CD14-positive monocyte (primary cell): ENCODE measurements around the gene UVSSA. TPM values are rescaled to one million over a fixed set of nuclear protein-coding genes. Genes with fewer than 3 reads are reported as not detected.

Source experiments
- DNase-seq, 3 donors: peaks; one replicate each; pipeline ENCODE4 v3.0.0-alpha.2; 2011 to 2022
- H2AFZ ChIP-seq: 2 replicates; pipeline ENCODE4 v1.6.0; 2012; ENCODE audit warnings: mild to moderate bottlenecking, low read depth, low read length, inconsistent platforms; ENCODE audit not compliant: insufficient read depth, poor library complexity, severe bottlenecking
- H3K27ac ChIP-seq, 2 donors: 1 replicate in 1 of 2; 2 replicates in 1 of 2; pipeline ENCODE4 v1.5.1; 2012 to 2013; ENCODE audit warnings: low read length in 2 of 2, control low read depth in 1 of 2, inconsistent platforms in 1 of 2, low read depth in 1 of 2, mild to moderate bottlenecking in 1 of 2
- H3K27me3 ChIP-seq, 2 donors: one replicate each; pipeline versions ENCODE4 v1.6.0 to v1.6.1; 2011 to 2013; ENCODE audit warnings: low read length in 2 of 2; ENCODE audit not compliant: control insufficient read depth in 2 of 2, insufficient read depth in 2 of 2
- H3K36me3 ChIP-seq, 2 donors: replicated peaks in 1 of 2; 1 replicate in 1 of 2; 2 replicates in 1 of 2; pipeline versions ENCODE4 v1.5.1 to v1.6.1; 2012 to 2013; ENCODE audit warnings: low read length in 2 of 2, control low read depth in 1 of 2, inconsistent platforms in 1 of 2, mild to moderate bottlenecking in 1 of 2; ENCODE audit not compliant: insufficient read depth in 2 of 2, control insufficient read depth in 1 of 2
- H3K4me1 ChIP-seq, 2 donors: 1 replicate in 1 of 2; 2 replicates in 1 of 2; pipeline versions ENCODE4 v1.5.1 to v1.6.1; 2012 to 2013; ENCODE audit warnings: low read length in 2 of 2, control low read depth in 1 of 2, inconsistent platforms in 1 of 2, mild to moderate bottlenecking in 1 of 2, moderate library complexity in 1 of 2; ENCODE audit not compliant: insufficient read depth in 2 of 2, control insufficient read depth in 1 of 2
- H3K4me2 ChIP-seq: replicated peaks from 2 replicates; pipeline ENCODE3; 2012; ENCODE audit warnings: low read length, moderate library complexity, mild to moderate bottlenecking; ENCODE audit not compliant: poor library complexity, severe bottlenecking; ENCODE audit errors: extremely low read depth
- H3K4me3 ChIP-seq, 3 experiments: fragments of 200-600 bp in 1 of 3; sonication (generic) in 1 of 3; replicated peaks in 1 of 3; 1 replicate in 2 of 3; 2 replicates in 1 of 3; pipeline ENCODE4 v1.5.1; 2011 to 2013; ENCODE audit warnings: low read length in 3 of 3, mild to moderate bottlenecking in 3 of 3, control low read depth in 2 of 3, low read depth in 2 of 3, inconsistent platforms in 1 of 3, moderate library complexity in 1 of 3
- H3K79me2 ChIP-seq: 2 replicates; pipeline ENCODE4 v1.6.0; 2012; ENCODE audit warnings: mild to moderate bottlenecking, control low read depth, inconsistent platforms, low read length, moderate library complexity; ENCODE audit not compliant: insufficient read depth
- H3K9ac ChIP-seq: 2 replicates; pipeline ENCODE4 v1.6.0; 2017; ENCODE audit warnings: low read length, mild to moderate bottlenecking; ENCODE audit not compliant: insufficient read depth, poor library complexity, severe bottlenecking
- H3K9me3 ChIP-seq, 2 donors: replicated peaks in 1 of 2; 1 replicate in 1 of 2; 2 replicates in 1 of 2; pipeline versions ENCODE4 v1.5.1 to v1.6.1; 2012 to 2013; ENCODE audit warnings: low read length in 2 of 2, control low read depth in 1 of 2; ENCODE audit not compliant: control insufficient read depth in 1 of 2, insufficient read depth in 1 of 2
- H4K20me1 ChIP-seq: 2 replicates; pipeline ENCODE4 v1.6.0; 2012; ENCODE audit warnings: mild to moderate bottlenecking, low read length, control low read depth, moderate library complexity; ENCODE audit not compliant: insufficient read depth
- H3K27ac Mint-ChIP-seq, 7 donors: one replicate each; pipeline ENCODE4 v1.8.0; 2020; ENCODE audit warnings: mild to moderate bottlenecking in 7 of 7, mixed read lengths in 7 of 7, moderate library complexity in 6 of 7, inconsistent platforms in 2 of 7
- H3K27me3 Mint-ChIP-seq, 3 donors: one replicate each; pipeline ENCODE4 v1.8.0; 2021 to 2022; ENCODE audit warnings: low read depth in 3 of 3, mild to moderate bottlenecking in 3 of 3, mixed read lengths in 3 of 3, moderate library complexity in 3 of 3, inconsistent platforms in 1 of 3
- H3K36me3 Mint-ChIP-seq, 2 donors: one replicate each; pipeline ENCODE4 v1.8.0; 2020; ENCODE audit warnings: mixed read lengths in 2 of 2, inconsistent platforms in 1 of 2, mild to moderate bottlenecking in 1 of 2
- H3K4me1 Mint-ChIP-seq: one replicate; pipeline ENCODE4 v1.8.0; 2020; ENCODE audit warnings: mild to moderate bottlenecking, mixed read lengths
- H3K4me3 Mint-ChIP-seq, 2 donors: one replicate each; pipeline ENCODE4 v1.8.0; 2020; ENCODE audit warnings: mild to moderate bottlenecking in 2 of 2, mixed read lengths in 2 of 2, moderate library complexity in 1 of 2
- H3K9me3 Mint-ChIP-seq, 7 donors: one replicate each; pipeline ENCODE4 v1.8.0; 2020 to 2022; ENCODE audit warnings: mixed read lengths in 7 of 7, mild to moderate bottlenecking in 6 of 7, moderate library complexity in 6 of 7, inconsistent platforms in 2 of 7
- CTCF ChIP-seq: fragments of 200-600 bp; IDR thresholded peaks from one replicate; pipeline ENCODE4 v1.8.0; 2022; ENCODE audit warnings: antibody characterized with exemption, mild to moderate bottlenecking
- WGBS: methylation state at CpG from one replicate; pipeline ENCODE4 v1.1.5; 2013; ENCODE audit warnings: missing lambda C conversion rate; ENCODE audit not compliant: insufficient coverage; 5-methylcytosine and 5-hydroxymethylcytosine counted together
- intact Hi-C, 2 donors: fragments of 100-400 bp; cut with micrococcal nuclease; formaldehyde crosslinking; loops; one replicate each; pipeline versions ENCODE4 v1.15.0 to v1.15.1; 2023
- polyA plus RNA-seq, 3 donors: library from polyadenylated mRNA; depleted of rRNA in 1 of 3; unstranded in 2 of 3; stranded (reverse) in 1 of 3; fragments of 300-500 nt in 2 of 3; fragments of >200 nt in 1 of 3; fragmentation: Illumina TruSeq in 2 of 3; gene quantifications; 1 replicate in 2 of 3; 2 replicates in 1 of 3; pipeline ENCODE4 v1.2.3, GENCODE V29; 2012 to 2021

Gene UVSSA
- polyA plus RNA-seq, 3 donors, result 2.6 to 54.0 (median 4.8) TPM

GRCh38 chr4:1373892-1374705 lies 27.1 kb downstream of the UVSSA start:
- no peaks in the 10 kb centered on the region for H3K27me3 ChIP-seq
- Mint-ChIP-seq H3K4me1 (no peaks in the 10 kb centered on the region), H3K27ac (no peak overlapping the region), H3K4me3 (no peak overlapping the region), H3K9me3 (peaks cover 0 to 18% (median 9%) of the 10 kb centered on the region in 7 donors), H3K36me3 (peaks cover 43 to 68% of the 10 kb centered on the region in 2 donors), H3K27me3 (no peaks in the 10 kb centered on the region)
- TF ChIP-seq CTCF, result no peak
- no peaks in the 10 kb centered on the region for H3K79me2 ChIP-seq
- no peak overlapping the region for H3K9ac ChIP-seq
- H3K4me2 ChIP-seq, result no peak overlapping the region
- H2AFZ ChIP-seq, result no peak overlapping the region
- H4K20me1 ChIP-seq, result no peaks in the 10 kb centered on the region
- H3K36me3 ChIP-seq, result peaks cover 36 to 67% of the 10 kb centered on the region in 2 donors
- intact Hi-C loops, result no loop called here
- WGBS, result 95% methylated on average over 36 of the region's 42 CpGs
- DNase-seq, result no peak
- H3K4me1 ChIP-seq, result no peaks in the 10 kb centered on the region
- H3K4me3 ChIP-seq, result no peak overlapping the region
- H3K27ac ChIP-seq, result no peak overlapping the region
- H3K9me3 ChIP-seq, result peaks cover 0 to 15% of the 10 kb centered on the region in 2 donors

DNA sequence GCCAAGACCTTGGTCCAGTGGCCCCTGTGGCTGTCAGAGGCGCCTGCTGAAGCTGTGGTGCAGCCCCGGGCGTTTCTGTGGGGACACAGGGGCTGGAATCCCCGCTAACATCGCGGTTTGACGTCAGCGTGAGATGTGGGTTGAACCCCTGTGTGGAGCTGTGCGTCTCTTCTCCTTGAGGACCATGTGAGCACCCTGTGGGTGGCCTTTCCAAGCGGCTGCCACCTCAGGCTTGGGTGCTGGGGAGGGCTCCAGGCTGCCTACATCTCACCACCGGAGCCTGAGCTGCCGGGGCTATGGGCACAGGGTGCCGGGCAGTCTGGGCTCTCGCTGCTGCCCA lies 27.7 kb downstream of the UVSSA start:
- no peak overlapping the region for H3K9ac ChIP-seq
- H3K4me1 ChIP-seq, result no peaks in the 10 kb centered on the region
- peaks cover 36 to 67% of the 10 kb centered on the region in 2 donors for H3K36me3 ChIP-seq
- no peak for TF ChIP-seq CTCF
- Mint-ChIP-seq H3K4me1 (no peaks in the 10 kb centered on the region), H3K27me3 (no peaks in the 10 kb centered on the region), H3K36me3 (peaks cover 43 to 65% of the 10 kb centered on the region in 2 donors), H3K4me3 (no peak overlapping the region), H3K27ac (no peak overlapping the region), H3K9me3 (peaks cover 0 to 18% (median 9%) of the 10 kb centered on the region in 7 donors)
- H3K27me3 ChIP-seq, result no peaks in the 10 kb centered on the region
- H3K9me3 ChIP-seq, result peaks cover 0 to 15% of the 10 kb centered on the region in 2 donors
- H3K4me2 ChIP-seq, result no peak overlapping the region
- H2AFZ ChIP-seq, result no peak overlapping the region
- intact Hi-C loops, result no loop called here
- no peaks in the 10 kb centered on the region for H3K79me2 ChIP-seq
- no peak overlapping the region for H3K27ac ChIP-seq
- 93% methylated on average over 13 of the region's 14 CpGs for WGBS
- H4K20me1 ChIP-seq, result no peaks in the 10 kb centered on the region
- H3K4me3 ChIP-seq, result no peak overlapping the region
- DNase-seq, result no peak
